HG03066 (cell line): ENCODE results near the gene PLXNB2.

Experiments
- ATAC-seq: cut with Tn5 transposase; IDR thresholded peaks from one replicate; pipeline ENCODE4 v1.9.1; 2021; ENCODE audit warnings: low read depth; ENCODE audit not compliant: unreplicated experiment

PLXNB2 gene

DNA sequence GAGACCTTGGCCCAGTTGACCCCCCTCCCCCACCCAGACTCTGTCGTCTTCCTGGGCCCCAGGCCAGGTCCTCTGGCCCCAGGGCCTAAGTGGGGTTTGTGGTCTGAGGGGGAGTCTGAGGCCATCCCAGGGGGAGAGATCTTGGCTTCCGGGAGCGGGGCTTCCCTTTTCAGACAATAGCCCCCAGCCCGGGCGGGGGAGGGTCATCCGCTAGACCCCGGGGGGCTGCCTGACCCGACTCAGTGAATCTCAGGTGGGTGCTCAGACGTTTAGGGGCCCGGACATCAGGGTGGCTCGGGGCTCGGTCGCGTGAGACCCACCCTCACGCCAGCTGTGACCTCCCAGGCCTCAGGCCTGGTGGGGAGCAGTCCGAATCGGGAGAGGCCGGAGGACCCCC lies 37.9 kb downstream of the PLXNB2 start:
- ATAC-seq = no peak

DNA sequence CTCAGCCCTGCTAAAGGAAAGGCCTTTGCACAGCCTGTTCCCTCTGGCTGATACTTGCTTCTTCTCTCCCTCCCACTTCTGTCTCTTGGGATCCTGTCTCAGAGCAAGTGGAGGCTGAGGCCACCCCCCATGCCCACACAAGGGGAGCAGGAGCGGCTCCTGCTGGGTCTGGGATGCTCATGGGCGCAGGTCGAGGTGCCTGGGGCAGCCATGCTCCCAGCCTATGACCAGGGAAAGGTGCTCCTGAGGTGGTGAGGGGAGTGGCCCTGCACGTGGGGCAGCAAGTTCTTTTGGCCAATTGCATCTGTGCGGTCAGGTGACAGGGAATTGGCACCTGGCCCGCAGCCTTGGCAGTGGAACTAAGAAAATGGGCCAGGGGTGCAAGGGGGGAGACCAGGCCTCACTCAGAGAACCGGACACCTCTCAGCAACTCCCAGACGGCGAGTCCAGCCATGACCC lies 38.8 kb downstream of the PLXNB2 start:
- no peak for ATAC-seq

DNA sequence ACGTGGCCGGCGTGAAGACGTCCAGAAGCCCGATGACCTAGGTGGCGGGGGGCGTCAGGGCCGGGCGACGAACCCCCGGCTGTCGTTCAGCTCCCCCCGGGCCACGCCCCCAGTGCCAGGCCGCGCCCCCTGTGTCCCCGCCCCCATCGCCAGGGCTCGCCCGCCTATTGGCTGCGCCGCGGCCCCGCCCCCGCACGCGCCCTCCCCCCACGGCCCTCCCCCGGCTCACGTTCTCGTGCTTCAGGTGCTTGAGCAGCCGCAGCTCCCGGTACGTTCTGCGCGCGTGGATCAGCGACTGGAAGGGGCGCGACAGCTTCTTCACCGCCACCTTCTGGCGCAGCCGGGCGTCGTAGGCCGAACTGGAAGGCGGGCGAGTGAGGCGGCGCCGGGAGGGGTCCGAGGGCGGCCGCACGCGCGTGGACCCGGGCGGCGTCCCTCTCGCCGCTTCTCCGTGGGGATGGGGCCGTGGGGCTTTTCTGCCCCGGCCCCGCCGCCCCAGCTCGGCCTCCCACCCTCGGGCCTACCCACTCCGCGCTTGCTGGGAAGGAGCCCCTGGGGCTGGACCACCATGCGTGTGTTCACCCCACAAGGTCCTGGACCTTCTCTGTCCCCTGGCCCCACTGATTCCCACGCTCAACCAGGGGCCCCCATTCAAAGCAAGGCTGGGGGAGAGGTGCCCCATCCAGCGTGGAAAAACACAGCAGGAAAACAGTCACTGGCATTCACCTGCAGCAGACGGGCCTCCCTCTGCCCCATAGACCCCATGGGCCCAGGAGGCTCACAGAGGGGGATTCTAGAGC lies 39.7 kb downstream of the PLXNB2 start:
- no peak for ATAC-seq

DNA sequence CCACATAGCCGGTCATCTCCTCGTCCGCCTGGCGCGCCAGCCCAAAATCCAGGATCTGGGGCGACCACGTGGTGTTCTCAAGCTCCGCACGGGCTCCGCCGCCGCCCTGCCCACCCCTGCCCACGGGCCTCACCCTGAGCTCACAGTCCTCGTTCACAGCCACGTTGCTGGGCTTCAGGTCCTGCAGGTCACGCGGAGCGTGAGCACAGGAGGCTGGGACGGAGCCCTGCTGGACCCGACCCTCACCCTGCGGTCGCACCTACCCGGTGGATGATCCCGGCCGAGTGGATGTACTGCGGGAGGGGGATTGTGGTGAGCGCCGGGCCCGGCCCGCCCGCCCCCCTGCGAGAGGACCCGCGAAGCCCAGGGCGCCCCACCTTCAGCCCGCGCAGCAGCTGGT lies 40.5 kb downstream of the PLXNB2 start:
- ATAC-seq = no peak

DNA sequence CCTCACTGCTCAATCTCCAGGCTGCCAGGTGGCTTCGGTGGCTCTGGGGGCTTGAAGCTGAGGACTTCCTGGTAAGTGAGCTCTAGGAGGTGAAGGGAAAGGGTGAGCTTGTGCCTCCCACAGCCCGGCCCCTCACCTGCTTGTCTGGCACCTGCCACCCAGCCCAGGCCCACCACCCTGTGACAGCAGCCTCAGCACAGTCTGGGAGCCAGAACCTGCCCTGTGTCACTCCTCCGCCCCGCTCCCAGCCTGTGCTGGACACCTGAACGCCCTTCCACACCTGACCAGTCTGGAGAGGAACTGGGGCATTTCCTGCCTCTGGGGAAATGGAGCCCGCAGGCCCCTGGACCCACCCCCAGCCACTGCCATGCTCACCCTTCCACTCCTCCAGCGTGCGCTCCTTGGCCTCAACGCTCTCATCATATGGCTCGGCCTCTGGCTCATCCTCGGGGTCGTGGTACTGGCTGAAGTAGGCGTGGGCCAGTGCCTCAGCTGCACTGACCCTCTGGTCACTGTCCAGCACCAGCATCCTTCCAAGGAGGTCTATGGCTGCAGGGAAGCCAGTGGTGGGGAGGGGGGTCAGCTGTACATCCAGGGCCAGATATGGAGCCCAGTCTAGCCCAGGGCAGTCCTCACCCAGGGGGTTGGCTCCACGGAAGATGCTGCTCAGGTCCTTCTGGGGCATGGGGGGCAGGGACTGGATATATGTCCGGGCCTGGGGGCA lies 42.3 kb downstream of the PLXNB2 start:
- ATAC-seq = no peak

DNA sequence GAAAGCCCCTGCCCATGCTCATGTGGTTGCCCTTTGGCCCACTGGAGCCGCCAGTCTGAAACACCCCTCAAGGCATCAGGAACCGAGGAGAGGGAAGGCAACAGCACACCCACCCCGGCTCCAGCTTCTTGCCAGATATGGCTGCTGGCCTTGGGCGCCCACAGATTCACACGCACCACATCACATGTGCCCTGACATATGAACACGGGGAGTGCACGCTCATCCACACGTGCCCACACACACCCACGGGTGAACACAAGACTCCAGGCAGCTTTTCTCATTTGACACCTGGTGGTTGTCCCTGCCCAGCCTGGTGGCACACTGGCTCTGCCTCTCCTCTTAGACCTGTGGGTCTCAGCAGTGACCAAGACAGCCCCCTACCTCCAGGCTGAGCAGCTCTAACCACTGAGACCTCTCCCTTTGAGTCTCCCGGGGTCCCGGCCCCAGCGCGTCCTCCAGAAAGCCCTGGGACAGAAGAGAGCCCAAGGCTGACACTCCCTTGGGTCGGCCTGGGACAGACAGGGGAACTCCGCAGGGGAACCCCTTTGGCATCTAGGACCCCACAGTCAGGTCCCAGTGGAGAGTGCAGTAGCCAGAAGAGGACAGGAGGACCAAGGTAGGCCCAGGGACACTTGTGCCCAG lies 43.2 kb downstream of the PLXNB2 start:
- ATAC-seq = no peak

DNA sequence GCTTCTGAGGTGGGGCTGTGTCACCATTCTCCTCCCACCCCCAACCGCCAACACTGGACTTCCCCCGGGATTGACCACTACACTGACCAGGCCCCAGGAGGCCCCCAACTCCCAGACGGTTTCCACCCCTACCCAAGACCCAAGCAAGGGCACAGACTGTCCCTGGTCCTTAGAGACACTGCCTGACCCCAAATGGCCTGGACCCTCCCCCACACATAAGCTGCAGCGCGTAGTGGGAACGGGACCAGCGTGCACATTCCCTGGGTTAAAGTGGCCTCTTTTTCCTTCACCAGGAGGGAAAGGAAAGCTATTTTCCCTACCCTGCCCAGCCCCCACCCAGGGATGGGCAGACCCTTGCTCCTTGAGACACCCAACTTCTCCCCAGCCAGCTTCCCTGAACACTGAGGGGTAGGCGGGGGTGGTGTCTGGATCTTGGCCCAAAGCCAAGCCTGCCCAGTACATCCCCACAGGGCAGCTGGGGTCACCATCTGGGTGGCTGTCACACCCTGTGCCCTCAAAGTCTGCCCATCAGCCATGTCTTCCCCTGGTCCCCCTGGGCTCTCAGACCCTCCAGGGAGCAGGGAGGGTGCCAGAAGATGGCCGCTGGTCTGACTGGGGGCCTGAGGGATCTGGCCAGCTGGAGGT lies 44.4 kb downstream of the PLXNB2 start:
- ATAC-seq = no peak

DNA sequence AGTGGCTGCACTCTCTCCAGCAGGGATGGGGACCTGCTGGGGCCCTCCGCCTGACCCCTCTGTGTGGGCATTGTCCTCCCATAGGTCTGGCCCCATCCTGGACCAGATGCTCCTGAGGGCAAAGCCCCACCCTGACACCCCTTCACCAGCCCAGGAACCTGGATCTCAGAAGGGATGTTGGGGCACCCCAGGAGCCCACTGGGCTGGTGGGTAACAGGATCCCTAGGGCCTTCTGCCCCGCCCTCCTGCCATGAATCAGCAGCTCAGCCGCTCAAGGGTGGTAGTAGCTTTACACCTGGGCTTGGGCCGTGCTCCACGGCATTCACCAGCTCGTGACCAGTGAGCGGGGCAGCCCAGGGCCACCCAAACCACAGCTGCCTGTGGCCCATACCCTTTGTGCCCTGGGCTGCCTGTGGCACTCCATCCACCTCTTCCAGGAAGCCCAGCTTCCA lies 45.0 kb downstream of the PLXNB2 start:
- ATAC-seq = no peak

DNA sequence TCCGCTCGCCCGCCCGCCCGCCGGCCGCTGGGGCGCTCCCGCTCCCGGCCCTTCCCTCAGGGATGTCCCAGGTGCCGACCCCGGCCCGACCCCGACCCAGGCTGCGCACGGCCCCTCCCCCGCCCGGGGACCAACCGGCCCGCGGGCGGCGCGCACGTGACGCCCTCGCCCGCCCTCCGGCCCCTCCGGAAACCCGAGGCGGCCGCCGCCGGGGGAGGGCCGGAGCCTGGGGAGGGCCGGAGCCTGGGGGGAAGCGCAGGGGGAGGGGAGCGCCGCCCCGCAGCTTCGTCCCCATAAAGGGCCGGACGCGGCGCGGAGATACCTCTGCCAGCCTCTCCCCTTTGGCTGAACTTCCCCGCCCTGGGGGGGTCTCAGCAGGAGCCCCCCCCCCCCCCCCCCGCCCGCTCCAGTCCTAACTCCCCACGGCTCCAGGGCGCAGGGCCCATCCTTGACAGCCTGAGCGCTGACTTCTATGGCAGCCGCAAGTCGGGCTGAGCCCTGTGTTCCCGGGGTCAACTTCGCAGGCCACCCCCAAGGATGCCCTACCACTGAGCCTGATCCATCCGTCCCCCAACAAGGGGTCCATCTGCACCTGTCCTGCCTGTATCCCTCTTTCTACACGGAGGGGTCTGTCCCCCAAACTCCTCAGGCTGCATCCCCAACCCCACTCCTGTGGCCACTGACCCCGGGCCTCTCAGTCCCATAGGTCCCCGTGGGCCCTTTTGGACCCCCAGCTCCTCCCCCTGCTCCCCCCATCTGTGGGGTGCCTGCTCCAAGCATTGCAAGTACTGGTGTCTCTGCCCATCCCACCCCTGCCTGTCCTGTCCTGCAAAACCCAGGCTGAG lies 45.6 kb downstream of the PLXNB2 start, which contains the start of gene MAPK12:
MAPK12 (minus strand) TSS at position 69 of the 845 bp plus-strand sequence. CDS start 174 bp downstream, outside the sequence.
- no peak for ATAC-seq

DNA sequence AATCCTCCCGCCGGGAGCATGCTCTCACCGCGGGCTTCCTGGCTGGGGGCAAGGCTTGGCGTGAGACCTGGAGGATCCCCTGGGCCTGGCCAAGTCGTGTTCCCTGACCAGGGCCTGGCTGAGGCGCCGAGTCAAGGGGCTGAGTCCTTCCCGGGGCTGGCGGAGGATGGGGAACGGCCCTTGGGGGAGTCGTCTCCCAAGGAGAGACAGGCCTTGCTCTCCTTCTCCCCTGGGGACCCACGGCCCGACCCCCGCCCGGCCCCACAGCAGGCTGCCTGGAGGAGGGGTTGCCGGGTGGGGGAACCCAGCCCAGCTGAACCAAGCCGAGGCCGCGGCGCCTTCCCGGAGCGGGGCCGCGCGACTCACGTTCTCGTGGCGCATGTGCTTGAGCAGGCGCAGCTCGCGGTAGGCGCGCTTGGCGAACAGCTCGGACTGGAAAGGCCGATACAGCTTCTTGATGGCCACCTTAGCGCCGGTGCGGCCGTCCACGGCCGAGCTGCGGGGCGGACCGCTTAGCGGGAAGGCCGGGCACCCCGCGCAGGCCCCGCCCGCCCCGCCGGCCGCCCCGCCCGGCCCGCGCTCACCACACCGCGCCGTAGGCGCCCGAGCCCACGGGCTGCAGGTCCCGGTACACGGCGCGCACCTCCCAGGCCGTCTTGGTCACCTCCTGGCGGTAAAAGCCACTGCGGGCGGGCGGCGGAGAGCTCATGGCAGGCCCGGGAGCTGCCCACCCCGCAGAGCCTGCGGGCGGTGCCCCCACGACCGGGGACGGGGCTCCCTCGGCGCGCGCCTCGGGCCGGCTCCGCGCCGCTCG lies 46.4 kb downstream of the PLXNB2 start:
- no peak for ATAC-seq

DNA sequence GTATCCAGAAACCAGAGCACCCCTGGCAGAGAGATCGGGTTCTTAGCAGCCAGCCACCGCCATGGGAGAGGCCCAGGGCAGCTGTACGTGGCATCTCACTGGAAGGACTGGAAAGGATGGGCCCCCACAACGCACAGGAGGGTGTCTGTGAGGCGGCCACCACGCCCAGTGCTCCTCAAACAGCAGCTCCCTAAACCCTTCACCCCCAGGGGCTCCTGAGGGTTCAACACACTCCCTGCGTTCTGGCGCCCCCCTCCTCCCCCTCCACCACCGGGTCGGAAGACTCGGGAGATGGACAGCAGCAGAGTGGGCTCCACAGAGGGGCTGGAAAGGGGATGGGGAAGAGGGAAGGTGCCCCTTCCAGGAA lies 47.0 kb downstream of the PLXNB2 start:
- no peak for ATAC-seq

DNA sequence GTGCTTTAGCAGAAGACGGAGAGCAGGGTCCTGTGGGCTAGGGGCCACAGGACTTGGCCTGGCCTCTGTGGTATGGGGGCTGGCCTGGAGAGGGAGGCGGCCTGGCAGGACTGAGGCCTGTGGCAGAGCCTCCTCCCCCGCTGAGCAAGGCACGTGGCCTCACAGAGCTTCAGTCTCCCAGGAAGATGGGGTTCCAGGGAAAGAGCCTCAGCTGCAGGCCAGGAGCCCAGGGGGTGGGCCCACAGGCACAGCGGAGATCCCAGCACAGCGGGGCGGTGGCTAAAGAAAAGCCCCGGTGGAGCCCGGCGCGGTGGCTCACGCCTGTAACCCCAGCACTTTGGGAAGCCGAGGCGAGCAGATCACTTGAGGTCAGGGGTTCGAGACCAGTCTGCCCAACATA lies 48.1 kb downstream of the PLXNB2 start:
- ATAC-seq = no peak

DNA sequence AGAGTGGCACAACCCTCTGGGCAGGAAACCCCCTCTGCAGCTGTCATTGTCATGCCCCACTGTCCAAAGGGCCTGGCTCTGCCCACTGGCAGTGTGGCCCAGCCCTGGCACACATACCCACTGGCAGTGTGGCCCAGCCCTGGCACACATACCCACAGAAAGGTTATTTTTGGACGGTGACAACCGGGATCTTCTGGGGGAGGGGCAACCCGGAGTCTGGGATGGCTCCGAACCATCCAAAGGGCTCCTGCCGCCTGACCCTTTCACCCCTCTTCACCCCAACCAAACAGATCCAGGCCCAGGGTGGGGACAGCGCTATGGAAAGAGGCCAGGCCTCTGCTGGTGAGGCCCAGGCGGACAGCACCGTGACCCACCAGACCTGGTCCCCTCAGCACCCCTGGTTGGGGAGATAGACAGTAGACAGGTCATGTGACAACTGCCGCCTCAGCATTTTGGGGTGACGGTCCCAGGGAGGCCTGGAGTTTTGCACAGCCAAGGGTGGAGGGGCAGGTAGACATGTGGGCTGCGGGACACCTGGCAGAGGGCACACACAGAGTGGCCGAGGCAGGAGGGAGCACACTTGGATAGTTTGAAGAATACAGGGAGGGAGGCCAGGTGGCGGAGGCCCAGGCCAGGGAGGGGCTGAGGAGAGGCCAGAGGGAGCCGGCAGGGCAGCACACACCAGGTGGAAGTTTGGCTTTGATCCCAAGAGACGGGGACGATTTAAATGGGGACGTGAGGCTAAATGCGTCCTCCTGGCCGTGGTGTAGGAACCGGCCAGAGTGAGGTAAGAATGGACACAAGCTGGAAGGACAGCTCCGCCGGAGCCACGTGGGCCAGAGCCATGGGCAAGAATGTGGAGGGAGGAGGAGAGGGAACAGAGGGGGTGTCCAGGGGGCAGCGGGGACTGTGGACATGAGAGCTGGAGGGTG lies 48.8 kb downstream of the PLXNB2 start:
- no peak for ATAC-seq

DNA sequence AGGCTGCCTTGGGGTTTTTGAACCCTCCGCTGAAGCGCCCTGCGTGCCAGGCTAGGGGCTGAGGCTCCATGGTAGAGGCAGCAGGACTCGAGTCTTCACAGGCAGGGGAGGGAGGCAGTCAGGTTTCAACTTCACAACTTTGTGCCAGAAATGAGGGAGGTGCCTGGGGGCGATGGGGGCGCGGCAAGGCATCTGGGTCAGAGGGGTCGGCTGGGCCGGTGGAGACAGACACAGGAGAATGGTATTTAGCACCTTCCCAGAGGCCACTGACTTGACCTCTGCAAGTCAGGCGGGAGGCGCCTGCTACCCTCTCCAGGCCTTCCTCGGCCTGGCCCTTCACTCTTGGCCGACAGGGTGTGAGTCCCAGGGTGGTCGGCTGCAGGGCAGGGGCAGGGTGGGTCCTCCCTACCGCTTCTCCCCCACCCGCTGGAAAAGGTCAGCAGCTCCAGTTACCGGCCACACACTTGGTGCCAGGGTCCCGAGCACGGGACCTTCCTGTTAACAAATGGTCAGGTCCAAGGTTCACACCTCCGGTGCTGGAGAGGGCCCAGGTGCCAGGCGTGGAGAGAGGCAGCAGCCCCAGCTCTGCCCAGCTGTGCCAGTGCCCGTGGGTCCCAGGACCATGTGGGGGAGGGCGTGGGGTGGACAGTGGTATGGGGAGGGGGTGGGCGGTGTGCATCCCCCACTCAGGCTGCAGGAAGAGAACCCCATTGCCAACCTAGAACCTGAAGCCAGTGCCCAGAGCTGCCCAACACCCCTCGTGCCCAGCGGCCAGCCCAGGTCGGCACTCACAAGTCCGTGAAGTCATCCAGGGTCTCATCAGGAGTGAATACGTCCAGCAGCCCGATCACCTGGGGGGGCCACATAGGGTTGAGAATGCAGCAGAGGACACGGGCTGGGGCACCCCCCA lies 49.7 kb downstream of the PLXNB2 start:
- ATAC-seq = no peak

DNA sequence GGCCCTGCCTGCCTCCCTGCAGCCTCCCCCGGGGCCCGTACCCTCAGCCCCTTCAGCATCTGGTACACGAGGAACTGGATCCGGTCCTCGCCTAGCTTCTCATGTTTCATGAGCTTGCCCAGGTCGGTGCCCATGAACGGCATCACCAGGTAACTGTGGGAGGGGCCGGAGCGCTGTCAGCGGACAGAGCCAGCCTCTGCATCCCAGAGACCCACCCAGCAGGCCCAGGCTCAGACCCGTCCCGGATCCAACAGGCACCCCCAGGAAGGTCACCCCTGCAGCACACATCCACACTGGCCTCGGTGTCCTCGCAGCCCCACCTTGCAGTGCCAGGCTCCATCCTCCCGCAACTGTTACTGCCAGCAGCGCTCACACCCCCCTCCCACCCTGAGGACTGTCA lies 50.4 kb downstream of the PLXNB2 start:
- ATAC-seq = no peak

DNA sequence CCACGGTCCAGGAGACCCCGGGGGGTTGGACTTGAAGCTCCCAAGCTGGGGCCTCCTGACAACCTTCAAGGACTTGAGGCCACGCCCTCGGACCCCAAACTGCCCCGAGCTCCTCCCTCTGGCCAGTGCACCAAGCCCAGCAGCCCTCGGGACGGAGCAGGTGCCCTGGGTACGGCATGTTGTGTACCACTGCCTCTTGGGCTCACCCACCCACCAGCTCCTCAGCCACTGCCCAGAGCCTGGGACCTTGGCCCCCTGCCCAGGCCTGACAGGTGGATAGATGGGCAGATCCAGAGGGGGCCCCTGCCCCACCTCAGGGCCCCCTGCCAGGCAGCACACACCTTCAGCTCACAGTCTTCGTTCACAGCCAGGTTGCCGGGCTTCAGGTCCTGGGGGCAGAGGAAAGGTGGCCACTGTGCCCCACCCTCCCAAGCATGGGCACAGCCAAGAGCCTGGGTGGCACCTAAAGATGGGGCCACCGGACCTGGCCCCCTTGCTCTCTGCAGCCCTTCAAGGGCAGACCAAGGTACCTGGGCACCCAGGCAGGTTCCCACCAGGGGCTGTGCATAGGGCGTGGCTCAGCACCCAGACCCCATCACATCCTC lies 51.1 kb downstream of the PLXNB2 start:
- no peak for ATAC-seq

DNA sequence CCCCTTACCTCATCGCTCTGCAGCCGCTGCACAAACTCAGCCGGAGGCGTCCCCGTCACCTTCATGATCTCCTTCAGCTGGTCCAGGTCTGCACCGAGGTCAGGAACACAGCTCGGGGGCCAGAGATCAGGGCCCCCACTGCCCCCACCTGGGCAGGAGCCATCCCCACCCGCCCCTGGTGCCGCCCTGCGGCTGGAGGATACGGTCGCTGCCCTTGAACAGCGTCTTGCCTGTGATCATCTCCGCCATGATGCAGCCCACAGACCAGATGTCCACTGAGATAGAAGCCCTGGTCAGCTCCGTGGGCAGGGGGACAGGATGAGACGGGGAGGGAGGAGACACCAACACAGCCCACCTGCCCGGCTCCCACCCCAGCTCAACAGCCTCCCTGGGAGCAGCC lies 51.8 kb downstream of the PLXNB2 start:
- no peak for ATAC-seq
